Calu3 (cell line): ENCODE data around the gene JARID2. TPM values are rescaled to one million over a fixed set of nuclear protein-coding genes. Genes with fewer than 3 reads are reported as not detected.

Source experiments
- BruUV-seq: library from RNA; stranded (reverse); fragments of 400-500 nt; replicated peaks from 2 replicates; lab custom pipeline; 2021; lab: Mats Ljungman, UMichigan
- CTCF ChIA-PET: fragments of 300-600 bp; sonication (Branson Sonifier 250); formaldehyde crosslinking; loops from one replicate; lab custom pipeline; 2022; ENCODE audit warnings: antibody characterized with exemption; lab: Charles Lee
- DNase-seq: peaks from one replicate; pipeline ENCODE4 v3.0.0; 2022
- H3K27ac Mint-ChIP-seq: one replicate; pipeline ENCODE4 v1.8.0; 2022; ENCODE audit warnings: mixed read lengths; ENCODE audit not compliant: unreplicated experiment
- H3K27me3 Mint-ChIP-seq: one replicate; pipeline ENCODE4 v1.8.0; 2022; ENCODE audit warnings: mixed read lengths; ENCODE audit not compliant: unreplicated experiment
- H3K36me3 Mint-ChIP-seq: one replicate; pipeline ENCODE4 v1.8.0; 2022; ENCODE audit warnings: mild to moderate bottlenecking, moderate library complexity, mixed read lengths; ENCODE audit not compliant: insufficient read depth, unreplicated experiment
- H3K4me1 Mint-ChIP-seq: one replicate; pipeline ENCODE4 v1.8.0; 2022; ENCODE audit warnings: mild to moderate bottlenecking, low read depth, mixed read lengths; ENCODE audit not compliant: unreplicated experiment
- H3K4me3 Mint-ChIP-seq: one replicate; pipeline ENCODE4 v1.8.0; 2022; ENCODE audit warnings: mild to moderate bottlenecking, low read depth, moderate library complexity, mixed read lengths; ENCODE audit not compliant: unreplicated experiment
- H3K9me3 Mint-ChIP-seq: one replicate; pipeline ENCODE4 v1.8.0; 2022; ENCODE audit warnings: low read depth, mixed read lengths; ENCODE audit not compliant: unreplicated experiment
- intact Hi-C: fragments of 100-400 bp; cut with micrococcal nuclease; formaldehyde crosslinking; loops from one replicate; pipeline ENCODE4 v1.10.0; 2022; ENCODE audit not compliant: unreplicated experiment
- total RNA-seq: library from RNA; stranded (reverse); gene quantifications from 2 replicates; pipeline ENCODE4 v1.2.3, GENCODE V29; 2022
- TF ChIP-seq, protein P1 (sequence below): fragments of 200-600 bp; IDR thresholded peaks from one replicate; pipeline ENCODE4 v1.8.0; 2022; ENCODE audit warnings: antibody characterized with exemption; ENCODE audit not compliant: unreplicated experiment

The JARID2 gene
- total RNA-seq, 1 experiment from 2014 or later, result 9.4 TPM

DNA sequence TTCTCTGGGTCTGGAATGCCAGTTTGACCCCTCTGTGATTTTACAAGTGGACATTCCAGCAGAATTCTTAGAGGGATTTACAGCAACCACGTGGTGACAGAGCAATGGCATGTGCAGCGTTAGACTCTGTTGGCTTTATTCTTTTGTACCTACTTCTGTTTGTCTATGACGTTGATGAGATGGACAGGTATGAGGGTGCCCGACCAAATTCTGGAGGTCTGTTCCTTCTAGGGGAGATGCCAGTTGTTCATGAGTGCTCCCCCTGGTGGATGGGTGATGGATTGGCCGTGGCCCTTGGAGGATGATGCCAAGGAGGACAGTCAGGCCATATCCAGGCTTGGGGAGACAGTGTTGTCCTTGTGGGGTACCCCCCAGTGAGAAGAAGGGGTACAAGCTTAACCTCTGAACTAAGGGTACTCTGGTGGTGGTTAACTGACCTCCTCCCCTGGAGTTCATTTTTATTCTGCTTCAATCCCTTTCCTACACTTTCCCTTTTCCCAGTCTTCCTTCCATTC lies 218.4 kb downstream of the JARID2 start:
- H3K9me3 Mint-ChIP-seq, result no peaks in the 10 kb centered on the region
- no peaks in the 10 kb centered on the region for H3K27me3 Mint-ChIP-seq
- no peak overlapping the region for H3K4me3 Mint-ChIP-seq
- CTCF ChIA-PET, result no interaction called here
- peak; percentile 49 for DNase-seq
- no TSS peak for BruUV-seq
- no peak overlapping the region for H3K27ac Mint-ChIP-seq
- H3K4me1 Mint-ChIP-seq, result peaks cover 17% of the 10 kb centered on the region
- TF ChIP-seq, protein P1, sequence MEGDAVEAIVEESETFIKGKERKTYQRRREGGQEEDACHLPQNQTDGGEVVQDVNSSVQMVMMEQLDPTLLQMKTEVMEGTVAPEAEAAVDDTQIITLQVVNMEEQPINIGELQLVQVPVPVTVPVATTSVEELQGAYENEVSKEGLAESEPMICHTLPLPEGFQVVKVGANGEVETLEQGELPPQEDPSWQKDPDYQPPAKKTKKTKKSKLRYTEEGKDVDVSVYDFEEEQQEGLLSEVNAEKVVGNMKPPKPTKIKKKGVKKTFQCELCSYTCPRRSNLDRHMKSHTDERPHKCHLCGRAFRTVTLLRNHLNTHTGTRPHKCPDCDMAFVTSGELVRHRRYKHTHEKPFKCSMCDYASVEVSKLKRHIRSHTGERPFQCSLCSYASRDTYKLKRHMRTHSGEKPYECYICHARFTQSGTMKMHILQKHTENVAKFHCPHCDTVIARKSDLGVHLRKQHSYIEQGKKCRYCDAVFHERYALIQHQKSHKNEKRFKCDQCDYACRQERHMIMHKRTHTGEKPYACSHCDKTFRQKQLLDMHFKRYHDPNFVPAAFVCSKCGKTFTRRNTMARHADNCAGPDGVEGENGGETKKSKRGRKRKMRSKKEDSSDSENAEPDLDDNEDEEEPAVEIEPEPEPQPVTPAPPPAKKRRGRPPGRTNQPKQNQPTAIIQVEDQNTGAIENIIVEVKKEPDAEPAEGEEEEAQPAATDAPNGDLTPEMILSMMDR, result peak; percentile 30
- peaks cover 6% of the 10 kb centered on the region for H3K36me3 Mint-ChIP-seq
- intact Hi-C loops, result no loop called here

DNA sequence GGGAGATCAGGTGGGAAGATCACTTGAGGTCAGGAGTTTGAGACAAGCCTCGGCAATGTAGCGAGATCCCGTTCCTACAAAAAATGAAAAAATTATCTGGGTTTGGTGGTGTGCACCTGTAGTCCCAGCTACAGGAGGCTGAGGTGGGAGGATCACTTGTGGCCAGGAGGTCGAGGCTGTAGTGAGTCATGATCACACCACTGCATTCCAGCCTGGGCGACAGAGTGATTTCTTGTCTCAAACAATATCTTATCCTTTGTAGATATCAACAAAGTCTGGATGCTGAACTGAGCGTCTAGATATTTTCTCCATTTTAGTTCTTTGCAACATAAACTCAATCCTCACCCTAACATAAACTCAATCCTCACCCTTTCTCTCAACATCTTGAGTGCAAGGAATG lies 219.3 kb downstream of the JARID2 start:
- H3K4me3 Mint-ChIP-seq, result no peak overlapping the region
- H3K27ac Mint-ChIP-seq, result no peak overlapping the region
- no peaks in the 10 kb centered on the region for H3K9me3 Mint-ChIP-seq
- no peak for DNase-seq
- CTCF ChIA-PET, result no interaction called here
- peaks cover 6% of the 10 kb centered on the region for H3K36me3 Mint-ChIP-seq
- H3K27me3 Mint-ChIP-seq, result no peaks in the 10 kb centered on the region
- no TSS peak for BruUV-seq
- intact Hi-C loops, result no loop called here
- TF ChIP-seq, protein P1, result no peak
- peaks cover 17% of the 10 kb centered on the region for H3K4me1 Mint-ChIP-seq

DNA sequence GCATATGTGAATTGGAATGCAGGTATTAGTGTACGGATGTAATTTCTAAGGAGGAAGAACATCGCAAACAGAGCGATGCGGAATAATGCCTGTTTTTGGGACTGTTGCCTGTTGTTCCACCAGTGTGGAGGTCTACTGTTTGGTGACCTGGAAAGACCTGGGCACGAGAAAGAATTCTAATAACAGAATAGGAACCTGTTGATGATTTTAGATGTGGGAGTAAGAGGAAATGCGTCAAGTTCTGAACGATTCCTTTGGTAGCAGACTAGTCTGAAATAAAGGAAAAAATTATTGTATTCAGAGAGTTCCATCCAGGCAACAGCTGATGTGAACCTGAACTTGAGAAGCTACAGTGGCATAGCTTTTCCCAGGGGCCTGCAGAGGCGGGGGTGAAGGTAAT lies 224.9 kb downstream of the JARID2 start:
- TF ChIP-seq, protein P1, result no peak
- intact Hi-C loops, result no loop called here
- BruUV-seq, result no TSS peak
- H3K36me3 Mint-ChIP-seq, result peaks cover 6% of the 10 kb centered on the region
- CTCF ChIA-PET, result no interaction called here
- no peaks in the 10 kb centered on the region for H3K9me3 Mint-ChIP-seq
- H3K27me3 Mint-ChIP-seq, result no peaks in the 10 kb centered on the region
- peaks cover 1% of the 10 kb centered on the region for H3K4me1 Mint-ChIP-seq
- H3K4me3 Mint-ChIP-seq, result no peak overlapping the region
- DNase-seq, result no peak
- H3K27ac Mint-ChIP-seq, result no peak overlapping the region

DNA sequence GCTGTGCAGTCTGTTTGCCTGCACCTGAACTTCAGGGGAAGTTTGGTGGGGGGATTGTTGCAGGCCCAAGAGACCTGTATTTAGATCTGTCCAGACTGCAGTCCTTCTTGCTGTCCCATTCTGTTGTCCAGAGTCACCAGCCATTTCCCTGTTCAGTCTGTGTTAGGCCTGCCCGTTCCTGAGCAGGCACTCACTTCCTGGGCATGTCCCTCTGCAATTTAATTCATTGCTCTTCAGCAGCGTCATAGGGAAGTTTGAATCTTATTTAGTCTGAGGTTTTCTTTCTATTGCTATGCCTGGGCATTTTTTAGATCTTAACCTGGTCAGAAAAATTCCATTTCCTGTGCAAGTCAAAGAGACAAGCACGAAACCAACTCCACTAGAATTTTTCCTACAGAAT lies 226.8 kb downstream of the JARID2 start:
- no peak overlapping the region for H3K27ac Mint-ChIP-seq
- peaks cover 6% of the 10 kb centered on the region for H3K36me3 Mint-ChIP-seq
- no TSS peak for BruUV-seq

More for the DNA sequence above, 226.8 kb downstream of the JARID2 start:
- Mint-ChIP-seq H3K4me3 (no peak overlapping the region), H3K4me1 (no peaks in the 10 kb centered on the region), H3K27me3 (no peaks in the 10 kb centered on the region), H3K9me3 (no peaks in the 10 kb centered on the region)
- intact Hi-C loops, result no loop called here
- TF ChIP-seq, protein P1, result no peak
- CTCF ChIA-PET, result no interaction called here
- DNase-seq, result no peak
